Hair follicle dermal papilla cell (primary cell): Measurements from ENCODE around the gene PCDHGA5. TPM values are rescaled to one million over a fixed set of nuclear protein-coding genes. Genes with fewer than 3 reads are reported as not detected.

Source experiments
- total RNA-seq: library from RNA; depleted of rRNA; stranded (reverse); fragments of >200 nt; gene quantifications from 2 replicates; pipeline ENCODE4 v1.2.3, GENCODE V29; 2012

The PCDHGA5 gene
- total RNA-seq, 1 donor, result 3.2 TPM

GRCh38 chr5:141397756-141398551 lies 34.0 kb downstream of the PCDHGA5 start, which contains the start of gene PCDHGB5:
Gene PCDHGB5, plus strand, starts transcription at chr5:141397947. Its CDS starts 181 bp downstream, at chr5:141398128.

GRCh38 chr5:141402553-141403243 lies 38.7 kb downstream of the PCDHGA5 start, which contains the start of gene PCDHGA9:
Gene PCDHGA9, plus strand, starts transcription at chr5:141402778. Its CDS starts 175 bp downstream, at chr5:141402953.

GRCh38 chr5:141407790-141408505 lies 44.0 kb downstream of the PCDHGA5 start, which contains the start of gene PCDHGB6:
Gene PCDHGB6, plus strand, starts transcription at chr5:141408021. Its CDS starts 182 bp downstream, at chr5:141408203.

GRCh38 chr5:141412854-141413539 lies 49.0 kb downstream of the PCDHGA5 start, which contains the start of gene PCDHGA10:
Gene PCDHGA10, plus strand, starts transcription at chr5:141412987. Its CDS starts 189 bp downstream, at chr5:141413176.

Other genes with a start within 250 kb of the PCDHGA5 start
- gene PCDHB4, start 242.3 kb upstream of the PCDHGA5 start, total RNA-seq, result 0.49 TPM in 2 replicates
- gene PCDHB5, start 229.0 kb upstream of the PCDHGA5 start, total RNA-seq, result 1.1 and 1.2 TPM in 2 replicates
- 0.49 and 0.73 TPM in 2 replicates for gene PCDHB6, start 214.1 kb upstream of the PCDHGA5 start, total RNA-seq
- gene PCDHB7, start 191.5 kb upstream of the PCDHGA5 start, total RNA-seq, result 1.1 and 2.1 TPM in 2 replicates
- gene PCDHB8, start 186.4 kb upstream of the PCDHGA5 start, total RNA-seq, result 1.2 and 1.5 TPM in 2 replicates
- 0.81 and 1.8 TPM in 2 replicates for gene PCDHB16, start 181.8 kb upstream of the PCDHGA5 start, total RNA-seq
- 0.97 and 2.2 TPM in 2 replicates for gene PCDHB9, start 177.0 kb upstream of the PCDHGA5 start, total RNA-seq
- gene PCDHB10, start 171.8 kb upstream of the PCDHGA5 start, total RNA-seq, result 0.81 and 0.97 TPM in 2 replicates
- gene PCDHB11, start 164.5 kb upstream of the PCDHGA5 start, total RNA-seq, result 0.73 and 0.81 TPM in 2 replicates
- 0.32 and 0.97 TPM in 2 replicates for gene PCDHB12, start 155.4 kb upstream of the PCDHGA5 start, total RNA-seq
- 1.2 and 1.3 TPM in 2 replicates for gene PCDHB13, start 150.2 kb upstream of the PCDHGA5 start, total RNA-seq
- gene PCDHB14, start 140.8 kb upstream of the PCDHGA5 start, total RNA-seq, result 0.61 and 1.3 TPM in 2 replicates
- 0.24 and 0.32 TPM in 2 replicates for gene PCDHB15, start 118.8 kb upstream of the PCDHGA5 start, total RNA-seq
- gene SLC25A2, start 60.1 kb upstream of the PCDHGA5 start, total RNA-seq, result 1.3 and 1.9 TPM in 2 replicates
- gene TAF7, start 43.4 kb upstream of the PCDHGA5 start, total RNA-seq, result 66.9 and 68.6 TPM in 2 replicates
- gene PCDHGA1, start 33.6 kb upstream of the PCDHGA5 start, total RNA-seq, result 1.1 and 1.6 TPM in 2 replicates
- gene PCDHGA2, start 25.4 kb upstream of the PCDHGA5 start, total RNA-seq, result 4.2 and 6.0 TPM in 2 replicates
- 4.9 and 5.7 TPM in 2 replicates for gene PCDHGA3, start 20.3 kb upstream of the PCDHGA5 start, total RNA-seq
- 3.5 and 4.2 TPM in 2 replicates for gene PCDHGB1, start 14.1 kb upstream of the PCDHGA5 start, total RNA-seq
- gene PCDHGA4, start 9.1 kb upstream of the PCDHGA5 start, total RNA-seq, result 7.8 and 8.9 TPM in 2 replicates
- 4.1 and 4.6 TPM in 2 replicates for gene PCDHGB2, start 4.2 kb upstream of the PCDHGA5 start, total RNA-seq
- gene PCDHGB3, start 6.1 kb downstream of the PCDHGA5 start, total RNA-seq, result 6.8 and 7.7 TPM in 2 replicates
- gene PCDHGA6, start 9.7 kb downstream of the PCDHGA5 start, total RNA-seq, result 6.5 and 6.8 TPM in 2 replicates
- gene PCDHGA7, start 18.6 kb downstream of the PCDHGA5 start, total RNA-seq, result 7.2 and 7.5 TPM in 2 replicates
- gene PCDHGB4, start 23.5 kb downstream of the PCDHGA5 start, total RNA-seq, result 18.0 and 23.0 TPM in 2 replicates
- gene PCDHGA8, start 28.5 kb downstream of the PCDHGA5 start, total RNA-seq, result 3.0 and 4.1 TPM in 2 replicates
- gene PCDHGB5, start 33.8 kb downstream of the PCDHGA5 start, total RNA-seq, result 28.4 and 32.7 TPM in 2 replicates
- 7.1 and 7.3 TPM in 2 replicates for gene PCDHGA9, start 38.6 kb downstream of the PCDHGA5 start, total RNA-seq
- gene PCDHGB6, start 43.9 kb downstream of the PCDHGA5 start, total RNA-seq, result 5.0 and 6.1 TPM in 2 replicates
- gene PCDHGA10, start 48.8 kb downstream of the PCDHGA5 start, total RNA-seq, result 16.7 and 19.1 TPM in 2 replicates
- 20.2 and 20.3 TPM in 2 replicates for gene PCDHGB7, start 53.5 kb downstream of the PCDHGA5 start, total RNA-seq
- gene PCDHGA11, start 56.9 kb downstream of the PCDHGA5 start, total RNA-seq, result 14.6 and 19.8 TPM in 2 replicates
- gene PCDHGA12, start 66.3 kb downstream of the PCDHGA5 start, total RNA-seq, result 23.6 and 37.8 TPM in 2 replicates
- 126 and 129 TPM in 2 replicates for gene PCDHGC3, start 111.8 kb downstream of the PCDHGA5 start, total RNA-seq
- 6.3 and 6.5 TPM in 2 replicates for gene PCDHGC4, start 120.9 kb downstream of the PCDHGA5 start, total RNA-seq
- 4.5 and 4.7 TPM in 2 replicates for gene PCDHGC5, start 124.9 kb downstream of the PCDHGA5 start, total RNA-seq